PC-9 (cell line): ENCODE data around the gene DVL2. TPM values are rescaled to one million over a fixed set of nuclear protein-coding genes. Genes with fewer than 3 reads are reported as not detected.

Experiments
- Bru-seq: library from RNA; stranded (reverse); fragments of 400-500 nt; gene quantifications from one replicate; lab custom pipeline; 2021; lab: Mats Ljungman, UMichigan
- BruChase-seq, 2 experiments: library from RNA; stranded (reverse); fragments of 400-500 nt; gene quantifications; one replicate each; lab custom pipeline; 2021; lab: Mats Ljungman, UMichigan
- BruUV-seq: library from RNA; stranded (reverse); fragments of 400-500 nt; replicated peaks from 2 replicates; lab custom pipeline; 2021; lab: Mats Ljungman, UMichigan
- CTCF ChIA-PET: fragments of 300-600 bp; sonication (Branson Sonifier 250); formaldehyde crosslinking; loops from one replicate; lab custom pipeline; 2022; ENCODE audit warnings: antibody characterized with exemption; lab: Charles Lee
- POLR2A ChIA-PET: fragments of 300-600 bp; sonication (Branson Sonifier 250); formaldehyde crosslinking; loops from one replicate; lab custom pipeline; 2022; ENCODE audit warnings: antibody characterized with exemption; ENCODE audit not compliant: unreplicated experiment; lab: Charles Lee
- DNase-seq, 2 experiments: peaks; one replicate each; pipeline versions ENCODE4 v3.0.0 to v3.0.0-alpha.2; 2015 to 2022; ENCODE audit warnings: mixed read lengths in 1 of 2
- H2AFZ ChIP-seq: fragments of 200-600 bp; sonication (generic); 2 replicates; pipeline ENCODE4 v1.8.1; 2017; ENCODE audit warnings: antibody characterized with exemption
- H3F3A ChIP-seq: fragments of 200-600 bp; sonication (generic); 2 replicates; pipeline ENCODE4 v1.8.1; 2017; ENCODE audit warnings: antibody characterized with exemption, mild to moderate bottlenecking, low read depth; ENCODE audit not compliant: insufficient read depth
- H3K27ac ChIP-seq: fragments of 200-600 bp; sonication (generic); 2 replicates; pipeline ENCODE4 v1.6.1; 2016; ENCODE audit warnings: mixed run types
- H3K27me3 ChIP-seq: fragments of 200-600 bp; sonication (generic); 2 replicates; pipeline ENCODE4 v1.6.1; 2016; ENCODE audit warnings: low read depth, mixed run types; ENCODE audit not compliant: insufficient read depth
- H3K36me3 ChIP-seq: fragments of 200-600 bp; sonication (generic); 2 replicates; pipeline ENCODE4 v1.6.1; 2016; ENCODE audit warnings: low read depth, mixed run types
- H3K4me1 ChIP-seq: fragments of 200-600 bp; sonication (generic); replicated peaks from 2 replicates; pipeline ENCODE4 v1.6.1; 2016; ENCODE audit warnings: mixed run types; ENCODE audit not compliant: insufficient read depth
- H3K4me2 ChIP-seq: fragments of 200-600 bp; sonication (generic); 2 replicates; pipeline ENCODE4 v1.6.1; 2017; ENCODE audit warnings: mixed run types
- H3K4me3 ChIP-seq: fragments of 200-600 bp; sonication (generic); 2 replicates; pipeline ENCODE4 v1.6.1; 2016; ENCODE audit warnings: mixed run types
- H3K79me2 ChIP-seq: fragments of 200-600 bp; sonication (generic); 2 replicates; pipeline ENCODE4 v1.6.1; 2017; ENCODE audit warnings: low read depth, mixed run types
- H3K9me2 ChIP-seq: fragments of 200-600 bp; sonication (generic); 2 replicates; pipeline ENCODE4 v1.8.1; 2017; ENCODE audit warnings: mild to moderate bottlenecking; ENCODE audit not compliant: insufficient read depth
- H3K9me3 ChIP-seq: fragments of 200-600 bp; sonication (generic); 2 replicates; pipeline ENCODE4 v1.8.1; 2016; ENCODE audit warnings: low read depth; ENCODE audit not compliant: insufficient read depth
- H4K20me1 ChIP-seq: fragments of 200-600 bp; sonication (generic); 2 replicates; pipeline ENCODE4 v1.8.1; 2017; ENCODE audit not compliant: insufficient read depth
- CTCF ChIP-seq: fragments of 200-600 bp; sonication (generic); conservative IDR thresholded peaks from 2 replicates; pipeline ENCODE4 v1.6.1; 2017; ENCODE audit warnings: mixed run types, antibody characterized with exemption, mild to moderate bottlenecking, moderate library complexity
- EZH2 ChIP-seq: fragments of 200-600 bp; sonication (generic); IDR thresholded peaks from 2 replicates; pipeline ENCODE4 v1.8.0; 2017; ENCODE audit warnings: antibody characterized with exemption, low read depth
- intact Hi-C: fragments of 100-400 bp; cut with micrococcal nuclease; formaldehyde crosslinking; loops from one replicate; pipeline ENCODE4 v1.10.0; 2022; ENCODE audit not compliant: unreplicated experiment
- long read RNA-seq: library from polyadenylated mRNA; stranded (forward); transcript quantifications from one replicate; pipeline ENCODE4 v2.0.0, GENCODE V29; 2022
- total RNA-seq: library from RNA; stranded (reverse); gene quantifications from 2 replicates; pipeline ENCODE4 v1.2.3, GENCODE V29; 2021

DVL2 gene
- total RNA-seq (77.9 and 86.8 TPM in 2 replicates), Bru-seq, nascent RNA (percentile 74 among the genes with signal in this experiment), BruChase-seq, experiment 1, labeled RNA remaining after a 2-hour chase (percentile 81 among the genes with signal in this experiment), BruChase-seq, experiment 2, labeled RNA remaining after a 6-hour chase (percentile 88 among the genes with signal in this experiment)
- long read RNA-seq, transcript DVL2-201 (15 exons, 3,018 nt): major isoform, 47 of 107 reads
- long read RNA-seq, partial matches to known transcripts: 5 of 107 reads
- long read RNA-seq, other reads (novel, unspliced or antisense): 55 of 107 reads

GRCh38 chr17:7234083-7234951, at the start of gene DVL2:
TSS of gene DVL2 (minus strand) at chr17:7234517. CDS start at chr17:7234262, 255 bp downstream.
- Histone ChIP-seq H3K9me3 (no peaks in the 10 kb centered on the region), H3K4me3 (peak within 1 kb of the TSS; percentile 82), H4K20me1 (peaks cover 32% of the 10 kb centered on the region), H3K36me3 (peaks cover 37% of the 10 kb centered on the region), H3K79me2 (peaks cover 86% of the 10 kb centered on the region), H3K27ac (peak within 1 kb of the TSS; percentile 57), H3F3A (peaks cover 37% of the 10 kb centered on the region), H3K4me1 (peaks cover 38% of the 10 kb centered on the region), H3K4me2 (peak within 1 kb of the TSS; percentile 97), H3K9me2 (no peaks in the 10 kb centered on the region), H3K27me3 (no peaks in the 10 kb centered on the region), H2AFZ (peak within 1 kb of the TSS; percentile 91)
- peak; percentile 78 to 95 for DNase-seq
- TF ChIP-seq CTCF (no peak), EZH2 (no peak)
- ChIA-PET POLR2A (interaction anchor here (0.6 to 1.5 kb wide), 3 partner anchors 14 to 393 kb away, joined by 4 to 10 read pairs (median 5); partner anchors contain the start of genes ACADVL, DLG4 and SAT2), CTCF (no interaction called here)
- intact Hi-C loops: no loop called here
- no TSS peak for BruUV-seq

GRCh38 chr17:7283471-7284216, 49.3 kb upstream of the DVL2 start:
- intact Hi-C loops: no loop called here
- no peak for DNase-seq
- Histone ChIP-seq H3K27me3 (no peaks in the 10 kb centered on the region), H2AFZ (no peak overlapping the region), H3F3A (peaks cover 12% of the 10 kb centered on the region; the same call in 1 of the 2 replicates), H3K4me3 (no peak overlapping the region), H3K4me1 (0 out of 2 replicates have a peak, but pooled peaks cover 4% of the 10 kb centered on the region), H3K79me2 (no peaks in the 10 kb centered on the region), H3K36me3 (no peaks in the 10 kb centered on the region), H3K9me2 (no peaks in the 10 kb centered on the region), H4K20me1 (no peaks in the 10 kb centered on the region), H3K27ac (no peak overlapping the region), H3K9me3 (no peaks in the 10 kb centered on the region), H3K4me2 (no peak overlapping the region)
- no peak for TF ChIP-seq CTCF
- no peak for TF ChIP-seq EZH2
- no TSS peak for BruUV-seq
- ChIA-PET POLR2A (no interaction called here), CTCF (interaction anchor here (1.4 kb wide), 1 partner anchor 13 kb away, joined by 3 read pairs; no protein-coding TSS in a partner anchor)
